SKM-1 treated with dmso at 0.1 percent for 144 hours (cell line): Measurements from ENCODE around the gene PDE7B.

Experiments
- DNase-seq: peaks from one replicate; lab custom pipeline; 2025; ENCODE audit not compliant: unreplicated experiment; lab: John Stamatoyannopoulos, UW

PDE7B gene

GRCh38 chr6:136022224-136022874 is 170.8 kb downstream of the PDE7B start:
- DNase-seq = no peak

DNA sequence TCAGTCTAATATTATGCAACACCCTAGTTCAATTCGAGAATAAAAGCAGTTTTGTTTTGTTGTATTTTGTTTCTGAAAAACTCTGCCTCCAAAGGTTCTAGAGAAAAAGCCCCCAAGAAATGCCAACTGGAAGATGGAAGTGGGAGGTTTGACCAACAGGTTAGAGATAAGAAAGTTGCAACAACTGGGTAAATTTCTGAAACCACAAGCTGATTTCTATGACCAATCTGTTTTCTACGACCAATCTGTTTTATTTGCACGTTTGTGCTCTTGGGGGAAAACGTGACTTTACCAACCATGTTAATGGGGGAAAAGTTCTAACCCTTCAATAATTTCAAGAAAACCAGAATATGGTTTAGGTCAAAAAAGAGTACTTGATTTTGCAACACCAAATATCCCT is 173.2 kb downstream of the PDE7B start:
- DNase-seq = no peak

- no peak for DNase-seq
Observed at GRCh38 chr6:136025736-136026135, 174.2 kb downstream of the PDE7B start.

DNA sequence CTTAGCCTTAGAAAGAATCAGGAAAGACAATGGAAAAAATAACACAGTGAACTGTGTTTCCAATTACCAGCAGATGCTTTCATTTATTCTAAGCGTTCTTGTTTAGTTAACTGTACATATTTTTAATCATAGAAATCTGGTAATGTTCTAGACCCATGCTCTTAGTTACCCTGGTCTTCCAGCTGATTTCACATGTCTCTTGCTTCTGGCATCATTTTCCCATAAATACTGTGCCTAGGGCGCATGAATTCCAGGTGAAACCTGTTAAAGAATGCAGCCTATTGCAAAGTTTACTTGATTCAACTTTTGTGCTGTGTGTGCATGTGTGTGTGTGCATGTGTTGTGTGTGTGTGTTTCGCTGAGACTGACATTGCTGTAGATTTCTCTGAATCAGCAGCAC is 178.6 kb downstream of the PDE7B start:
- DNase-seq = no peak

DNA sequence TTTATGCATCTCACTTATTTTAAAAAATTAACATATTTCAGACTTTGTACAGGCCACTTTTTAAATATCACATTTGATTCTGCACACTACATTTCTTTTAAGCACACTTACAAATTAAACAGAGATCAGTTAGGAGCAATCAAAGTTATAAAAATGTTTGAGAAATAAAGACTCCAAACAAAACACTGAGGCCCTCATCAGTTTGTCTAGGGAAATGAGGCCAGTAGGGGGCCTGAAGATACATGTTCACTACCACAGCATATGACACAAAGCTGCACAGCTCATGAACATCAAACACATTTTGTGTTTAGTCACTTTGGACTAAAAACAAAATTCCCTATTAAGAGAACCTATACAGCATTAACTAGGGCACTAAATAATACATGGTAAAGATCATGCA is 180.5 kb downstream of the PDE7B start:
- no peak for DNase-seq

DNA sequence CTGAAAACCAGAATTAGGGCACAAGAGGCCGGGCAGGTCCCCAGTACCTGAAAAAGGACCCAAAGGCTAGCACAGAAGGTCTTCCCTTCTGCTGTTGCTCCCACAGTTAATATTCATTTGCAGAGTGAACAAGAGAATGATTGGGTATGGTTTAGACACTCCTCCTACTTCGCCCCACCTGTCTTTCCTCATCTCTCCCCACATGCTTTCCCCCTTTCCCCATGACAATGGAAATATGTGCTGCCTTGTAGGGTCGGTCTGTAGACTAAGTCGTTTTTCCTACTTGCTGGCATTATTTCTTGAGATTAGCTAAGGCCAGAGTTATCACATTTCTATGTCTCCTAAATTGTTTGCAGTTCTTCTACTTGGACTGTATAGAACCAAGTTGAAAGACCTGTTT is 181.9 kb downstream of the PDE7B start:
- no peak for DNase-seq

DNA sequence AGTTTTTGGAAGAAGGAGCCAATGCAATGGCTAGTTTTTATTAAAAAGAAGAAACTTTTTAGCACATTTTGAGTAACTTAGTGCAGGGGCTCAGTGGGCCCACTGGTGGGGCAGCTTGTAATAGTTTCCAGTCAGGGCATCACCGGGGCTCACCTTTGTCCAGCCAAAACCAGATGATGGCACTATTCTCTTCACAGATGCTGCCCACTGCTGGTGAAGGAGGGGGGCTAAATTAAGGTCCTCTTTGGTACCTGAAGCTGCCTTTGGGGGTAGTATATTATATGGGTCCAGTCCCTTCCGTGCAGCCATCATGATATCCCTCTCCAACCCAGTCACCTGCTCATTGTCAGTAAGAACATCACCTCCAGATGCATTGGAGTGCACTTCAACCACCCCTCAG is 182.9 kb downstream of the PDE7B start:
- no peak for DNase-seq

DNA sequence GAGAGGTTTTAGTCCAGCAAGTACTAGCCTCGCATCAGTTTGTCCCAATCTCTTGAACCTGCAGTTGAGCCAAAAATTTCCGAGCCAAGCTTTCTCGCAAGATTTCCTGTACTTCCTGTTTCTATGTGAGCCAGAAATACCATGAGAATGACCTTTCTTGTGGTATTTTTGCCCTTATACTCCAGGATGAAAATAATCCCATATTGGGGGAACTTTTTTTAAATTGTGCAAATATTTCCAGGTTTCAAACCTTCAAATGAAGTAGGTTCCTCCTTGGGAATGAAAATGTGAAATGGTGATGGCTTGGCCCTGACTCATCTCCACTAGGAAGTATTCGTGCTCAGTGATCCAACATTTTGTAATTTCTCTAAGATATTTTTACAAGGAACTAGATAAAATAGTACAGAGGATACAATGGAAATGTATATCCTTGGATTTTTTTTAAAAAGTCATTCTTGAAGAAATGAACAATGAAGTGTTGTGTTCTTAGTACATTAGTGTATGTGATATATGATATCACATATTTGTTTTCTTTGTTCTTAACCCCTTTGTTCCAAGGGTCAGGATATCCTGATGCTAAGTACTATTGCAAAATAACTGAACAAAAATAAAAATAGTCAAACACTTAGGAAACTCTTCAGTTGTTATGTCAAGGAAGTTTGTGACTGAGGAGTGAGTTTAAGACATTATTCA is 184.0 kb downstream of the PDE7B start:
- peak; percentile 54 for DNase-seq

- DNase-seq = no peak
Observed at GRCh38 chr6:136036071-136036380, 184.5 kb downstream of the PDE7B start.

DNA sequence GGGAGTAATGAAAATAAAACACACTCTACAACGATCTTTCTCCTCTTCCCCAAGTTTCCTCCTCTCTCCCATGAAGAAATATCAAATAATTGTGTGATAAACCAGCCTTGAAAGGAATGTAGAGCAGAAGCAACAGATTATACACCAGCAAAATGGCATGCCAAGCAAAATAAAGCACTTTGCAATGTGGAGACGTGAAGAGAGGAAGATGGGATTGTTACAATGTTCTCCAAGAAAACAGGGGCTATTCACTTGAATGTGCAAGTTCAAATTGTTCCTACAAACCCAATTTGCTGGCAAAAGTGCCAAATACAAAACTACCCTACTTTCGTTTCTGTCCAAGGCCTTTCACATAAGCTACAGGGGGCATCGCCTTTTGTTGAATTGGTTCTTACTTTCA is 185.1 kb downstream of the PDE7B start:
- no peak for DNase-seq

GRCh38 chr6:136037242-136037875 is 185.9 kb downstream of the PDE7B start:
- DNase-seq = no peak

GRCh38 chr6:136037876-136038460 is 186.5 kb downstream of the PDE7B start:
- no peak for DNase-seq

GRCh38 chr6:136038531-136038930 is 187.0 kb downstream of the PDE7B start:
- DNase-seq = no peak

DNA sequence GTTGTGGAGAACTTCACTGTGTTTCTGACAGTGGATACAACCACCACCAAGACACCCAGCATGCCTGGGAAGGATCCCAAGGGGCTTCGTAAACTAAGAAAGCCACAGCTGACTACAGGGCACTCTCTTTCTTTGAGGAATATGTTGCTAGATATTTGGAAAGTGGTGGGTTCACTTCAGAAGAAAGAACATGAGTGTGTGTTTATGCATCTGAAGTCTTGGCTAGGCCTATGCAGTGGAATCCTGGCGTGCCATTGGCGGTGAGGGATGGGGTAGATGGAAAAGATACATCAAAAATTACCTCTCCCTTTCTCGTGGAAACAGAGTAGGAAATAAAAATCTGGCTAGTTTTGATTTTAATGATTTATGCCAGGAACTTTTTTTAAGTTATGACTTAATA is 187.7 kb downstream of the PDE7B start:
- DNase-seq = no peak

DNA sequence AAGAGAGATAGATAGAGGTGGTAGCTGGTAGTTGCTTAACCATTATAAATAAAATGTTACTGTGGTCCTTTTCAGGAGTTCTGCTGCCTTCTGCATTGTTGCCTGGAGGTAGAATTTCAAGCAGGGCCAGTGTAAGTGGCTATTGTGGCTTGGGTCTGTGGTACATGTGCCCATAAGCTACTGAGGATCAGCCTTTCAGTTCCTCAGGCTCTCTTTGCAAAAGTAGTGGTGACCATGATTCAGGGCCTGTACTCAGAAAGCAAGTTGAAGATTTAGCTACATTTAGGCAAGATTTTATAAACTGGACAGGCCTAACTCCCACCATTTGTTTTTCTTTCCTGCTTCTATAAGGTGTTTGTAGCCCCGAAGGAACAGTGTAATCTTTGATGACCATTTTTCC is 199.0 kb downstream of the PDE7B start:
- no peak for DNase-seq

- no peak for DNase-seq
Observed at GRCh38 chr6:136051140-136051775, 199.8 kb downstream of the PDE7B start.

- DNase-seq = no peak
Observed at GRCh38 chr6:136052031-136052430, 200.5 kb downstream of the PDE7B start.

DNA sequence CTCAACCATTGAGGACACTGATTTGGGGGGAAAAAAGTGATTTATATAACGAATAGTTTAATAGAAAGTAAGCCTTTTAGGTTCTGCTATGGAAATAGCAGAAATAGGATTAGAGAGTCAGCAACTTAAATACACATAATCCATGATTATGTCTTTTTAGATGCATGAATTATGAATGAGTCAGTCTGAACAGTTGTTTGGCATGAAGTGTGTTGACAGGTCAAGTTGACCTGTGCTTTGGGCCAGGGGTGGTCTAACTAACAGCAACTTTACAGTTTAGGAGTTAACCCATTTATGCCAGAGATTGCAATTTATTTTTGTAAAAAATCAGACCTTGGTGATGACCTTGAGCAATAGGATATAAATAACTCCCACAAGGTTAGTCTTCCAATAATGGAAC is 207.4 kb downstream of the PDE7B start:
- no peak for DNase-seq

DNA sequence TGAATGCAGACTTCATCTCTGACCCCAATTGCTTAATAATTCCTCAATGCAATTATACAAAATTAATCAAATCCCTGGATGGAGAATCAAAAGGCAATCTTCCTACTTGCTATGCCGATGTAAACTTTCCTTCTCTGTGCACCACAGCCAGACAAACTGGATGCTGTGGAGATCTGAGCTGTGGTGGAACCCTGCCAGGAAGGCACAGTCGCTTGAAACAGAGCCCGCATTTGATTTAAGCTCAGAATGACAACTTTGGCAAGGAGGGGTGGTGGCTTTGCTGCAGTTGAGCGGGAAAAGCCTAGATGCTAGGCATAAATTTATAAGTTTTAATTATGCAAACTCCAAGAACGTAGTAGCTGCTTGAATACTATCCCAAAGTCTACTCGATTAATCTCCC is 207.8 kb downstream of the PDE7B start:
- no peak for DNase-seq

DNA sequence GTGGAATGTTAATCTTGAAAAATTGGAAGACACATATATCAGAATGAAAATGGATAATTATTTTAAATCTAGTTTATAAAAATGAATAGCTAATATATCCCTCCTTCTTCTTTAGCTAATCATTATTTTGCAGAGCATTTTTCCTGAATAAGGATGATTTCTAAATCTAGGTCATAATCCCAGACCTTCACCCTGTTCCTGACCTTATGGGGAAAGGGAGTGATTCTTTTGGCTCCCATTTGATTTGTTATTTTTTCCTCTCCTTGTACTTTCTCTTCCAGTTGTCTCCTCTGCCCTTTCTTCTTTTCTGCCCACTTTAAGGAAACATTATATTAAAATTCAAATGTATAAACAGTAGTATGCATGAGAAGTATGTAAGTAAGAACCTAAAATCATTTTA is 208.6 kb downstream of the PDE7B start:
- DNase-seq = no peak

- no peak for DNase-seq
Observed at GRCh38 chr6:136060759-136061158, 209.3 kb downstream of the PDE7B start.

GRCh38 chr6:136061701-136062100 is 210.2 kb downstream of the PDE7B start:
- DNase-seq = no peak
